Ecto neural progenitor cell (in vitro differentiated cells): ENCODE results near the gene BBS12.

ENCODE experiments used
- DNase-seq: peaks from one replicate; pipeline ENCODE4 v3.0.0-alpha.2; 2018; ENCODE audit warnings: low spot score

BBS12 gene

GRCh38 chr4:122715221-122715620 is 17.3 kb upstream of the BBS12 start:
- DNase-seq, result no peak

- DNase-seq, result peak; percentile 55
These were observed 15.6 kb upstream of the BBS12 start for GRCh38 chr4:122716825-122717448.

GRCh38 chr4:122718281-122718680 is 14.2 kb upstream of the BBS12 start:
- DNase-seq, result no peak

- no peak for DNase-seq
These were observed 10.2 kb upstream of the BBS12 start for GRCh38 chr4:122722256-122722655.

- DNase-seq, result no peak
These were observed 3.6 kb upstream of the BBS12 start for GRCh38 chr4:122728856-122729255.

- DNase-seq, result no peak
These were observed 828 bp upstream of the BBS12 start for GRCh38 chr4:122731676-122732075.

GRCh38 chr4:122733787-122734120 is 1.2 kb downstream of the BBS12 start:
- no peak for DNase-seq

GRCh38 chr4:122739174-122739573 is 6.7 kb downstream of the BBS12 start:
- DNase-seq, result no peak

GRCh38 chr4:122742933-122743829 is 10.7 kb downstream of the BBS12 start:
- no peak for DNase-seq

GRCh38 chr4:122744229-122744628 is 11.7 kb downstream of the BBS12 start:
- DNase-seq, result no peak

- no peak for DNase-seq
These were observed 14.0 kb downstream of the BBS12 start for GRCh38 chr4:122746485-122746965.

- DNase-seq, result no peak
These were observed 14.6 kb downstream of the BBS12 start for GRCh38 chr4:122747068-122747467.

- DNase-seq, result no peak
These were observed 15.4 kb downstream of the BBS12 start for GRCh38 chr4:122747883-122748282.

GRCh38 chr4:122749704-122750454 is 17.4 kb downstream of the BBS12 start:
- DNase-seq, result no peak

GRCh38 chr4:122755675-122756074 is 23.2 kb downstream of the BBS12 start:
- no peak for DNase-seq

GRCh38 chr4:122758033-122758432 is 25.5 kb downstream of the BBS12 start:
- DNase-seq, result no peak

GRCh38 chr4:122759639-122760310 is 27.3 kb downstream of the BBS12 start:
- DNase-seq, result no peak

- DNase-seq, result no peak
These were observed 30.0 kb downstream of the BBS12 start for GRCh38 chr4:122762520-122762919.

GRCh38 chr4:122762966-122763716 is 30.6 kb downstream of the BBS12 start:
- DNase-seq, result no peak

GRCh38 chr4:122764071-122764820 is 31.7 kb downstream of the BBS12 start:
- DNase-seq, result no peak

- DNase-seq, result no peak
These were observed 32.3 kb downstream of the BBS12 start for GRCh38 chr4:122764821-122765215.
